Nephron (organoid): Measurements from ENCODE around the gene C1QL1.

Experiments
- H3K27ac Mint-ChIP-seq, 3 experiments: 2 replicates each; pipeline ENCODE4 v1.8.0; 2020; ENCODE audit warnings: mixed read lengths in 3 of 3, mild to moderate bottlenecking in 2 of 3, moderate library complexity in 1 of 3
- H3K27me3 Mint-ChIP-seq: 2 replicates; pipeline ENCODE4 v1.8.0; 2021; ENCODE audit warnings: low read depth, mild to moderate bottlenecking, moderate library complexity, mixed read lengths
- H3K36me3 Mint-ChIP-seq: 2 replicates; pipeline ENCODE4 v1.8.0; 2020; ENCODE audit warnings: low read depth, mixed read lengths
- H3K4me1 Mint-ChIP-seq: 2 replicates; pipeline ENCODE4 v1.8.0; 2020; ENCODE audit warnings: mixed read lengths
- H3K4me3 Mint-ChIP-seq, 3 experiments: 2 replicates each; pipeline ENCODE4 v1.8.0; 2020; ENCODE audit warnings: mild to moderate bottlenecking in 3 of 3, mixed read lengths in 3 of 3, moderate library complexity in 2 of 3
- H3K9me3 Mint-ChIP-seq: 2 replicates; pipeline ENCODE4 v1.8.0; 2020; ENCODE audit warnings: mixed read lengths
- TF ChIP-seq, protein P1 (sequence below), 3 experiments: fragments of 200-600 bp; sonication (generic); IDR thresholded peaks; one replicate each; pipeline ENCODE4 v1.5.0; 2021; ENCODE audit warnings: antibody characterized with exemption in 3 of 3; ENCODE audit not compliant: unreplicated experiment in 3 of 3

Gene C1QL1

DNA sequence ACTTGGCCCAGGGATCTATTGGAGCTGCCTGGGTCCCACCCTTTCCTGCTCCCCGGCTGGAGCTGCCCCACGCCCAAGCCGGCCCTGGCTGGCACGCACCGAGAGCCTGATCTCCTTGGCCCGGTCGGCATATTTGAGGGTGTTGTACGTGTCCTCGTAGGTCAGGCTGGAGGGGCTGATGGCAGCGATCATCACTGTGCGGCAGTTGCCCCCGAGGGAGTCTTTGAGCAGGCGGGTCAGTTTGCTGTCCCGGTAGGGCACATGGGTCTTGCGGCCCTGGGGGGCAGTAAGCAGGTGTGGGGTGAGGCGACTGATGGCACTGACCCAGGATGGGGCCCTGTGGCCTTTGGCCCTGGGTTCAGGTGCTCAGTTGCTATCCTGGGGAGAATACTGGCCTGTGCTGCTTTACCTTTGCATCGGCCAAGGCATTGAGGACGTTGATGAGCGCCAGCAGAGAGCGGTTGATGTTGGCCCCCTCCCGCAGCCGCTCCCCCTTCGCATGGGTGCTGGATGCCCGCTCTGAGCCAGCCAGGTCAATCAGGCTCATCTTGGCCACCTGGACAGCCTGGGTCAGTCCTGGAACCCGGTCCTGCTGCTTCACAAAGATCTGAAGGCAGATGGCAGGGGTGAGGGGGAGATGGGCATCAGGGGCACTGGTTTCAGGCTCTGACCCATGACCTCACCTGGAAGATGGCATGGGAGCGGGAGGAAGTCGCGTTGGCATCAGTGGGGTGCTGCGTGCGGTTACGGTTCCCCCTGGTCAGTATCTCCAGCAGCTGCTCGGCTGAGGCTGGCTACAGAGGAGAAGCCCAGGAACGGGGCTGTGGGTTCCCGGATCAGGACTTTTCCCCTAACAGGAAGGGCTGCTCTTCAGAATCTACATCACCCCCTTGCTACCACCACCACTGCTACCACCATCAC, 34.0 kb downstream of the C1QL1 start:
- TF ChIP-seq, protein P1, sequence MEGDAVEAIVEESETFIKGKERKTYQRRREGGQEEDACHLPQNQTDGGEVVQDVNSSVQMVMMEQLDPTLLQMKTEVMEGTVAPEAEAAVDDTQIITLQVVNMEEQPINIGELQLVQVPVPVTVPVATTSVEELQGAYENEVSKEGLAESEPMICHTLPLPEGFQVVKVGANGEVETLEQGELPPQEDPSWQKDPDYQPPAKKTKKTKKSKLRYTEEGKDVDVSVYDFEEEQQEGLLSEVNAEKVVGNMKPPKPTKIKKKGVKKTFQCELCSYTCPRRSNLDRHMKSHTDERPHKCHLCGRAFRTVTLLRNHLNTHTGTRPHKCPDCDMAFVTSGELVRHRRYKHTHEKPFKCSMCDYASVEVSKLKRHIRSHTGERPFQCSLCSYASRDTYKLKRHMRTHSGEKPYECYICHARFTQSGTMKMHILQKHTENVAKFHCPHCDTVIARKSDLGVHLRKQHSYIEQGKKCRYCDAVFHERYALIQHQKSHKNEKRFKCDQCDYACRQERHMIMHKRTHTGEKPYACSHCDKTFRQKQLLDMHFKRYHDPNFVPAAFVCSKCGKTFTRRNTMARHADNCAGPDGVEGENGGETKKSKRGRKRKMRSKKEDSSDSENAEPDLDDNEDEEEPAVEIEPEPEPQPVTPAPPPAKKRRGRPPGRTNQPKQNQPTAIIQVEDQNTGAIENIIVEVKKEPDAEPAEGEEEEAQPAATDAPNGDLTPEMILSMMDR (IDR thresholded peaks at IDR 0.05; ENCODE audit: unreplicated experiment in 3 of 3): no peak
- Mint-ChIP-seq H3K4me3 (no peak overlapping the region), H3K9me3 (peaks cover 4% of the 10 kb centered on the region), H3K4me1 (no peaks in the 10 kb centered on the region), H3K36me3 (peaks cover 60% of the 10 kb centered on the region), H3K27ac (no peak overlapping the region), H3K27me3 (no peaks in the 10 kb centered on the region)

DNA sequence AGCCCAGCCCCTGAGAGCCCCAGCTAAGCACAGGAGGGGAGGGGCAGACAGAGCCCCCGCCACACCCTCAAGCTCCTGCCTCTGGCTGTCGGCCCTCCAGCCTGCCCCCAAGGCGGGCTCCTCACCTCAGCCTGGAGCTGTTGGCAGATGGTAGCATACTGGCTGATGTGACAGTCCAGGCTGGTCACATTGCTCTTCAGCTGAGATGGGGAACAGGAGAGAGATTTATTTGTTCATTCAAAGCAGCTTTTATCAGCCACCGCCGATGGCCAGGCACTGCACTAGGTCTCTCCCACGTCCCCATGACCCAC, 35.4 kb downstream of the C1QL1 start:
- TF ChIP-seq, protein P1 (IDR thresholded peaks at IDR 0.05; ENCODE audit: unreplicated experiment in 3 of 3): no peak
- H3K27ac Mint-ChIP-seq: no peak overlapping the region
- H3K9me3 Mint-ChIP-seq: no peaks in the 10 kb centered on the region
- peaks cover 53% of the 10 kb centered on the region for H3K36me3 Mint-ChIP-seq
- no peaks in the 10 kb centered on the region for H3K4me1 Mint-ChIP-seq
- H3K27me3 Mint-ChIP-seq: no peaks in the 10 kb centered on the region
- no peak overlapping the region for H3K4me3 Mint-ChIP-seq

DNA sequence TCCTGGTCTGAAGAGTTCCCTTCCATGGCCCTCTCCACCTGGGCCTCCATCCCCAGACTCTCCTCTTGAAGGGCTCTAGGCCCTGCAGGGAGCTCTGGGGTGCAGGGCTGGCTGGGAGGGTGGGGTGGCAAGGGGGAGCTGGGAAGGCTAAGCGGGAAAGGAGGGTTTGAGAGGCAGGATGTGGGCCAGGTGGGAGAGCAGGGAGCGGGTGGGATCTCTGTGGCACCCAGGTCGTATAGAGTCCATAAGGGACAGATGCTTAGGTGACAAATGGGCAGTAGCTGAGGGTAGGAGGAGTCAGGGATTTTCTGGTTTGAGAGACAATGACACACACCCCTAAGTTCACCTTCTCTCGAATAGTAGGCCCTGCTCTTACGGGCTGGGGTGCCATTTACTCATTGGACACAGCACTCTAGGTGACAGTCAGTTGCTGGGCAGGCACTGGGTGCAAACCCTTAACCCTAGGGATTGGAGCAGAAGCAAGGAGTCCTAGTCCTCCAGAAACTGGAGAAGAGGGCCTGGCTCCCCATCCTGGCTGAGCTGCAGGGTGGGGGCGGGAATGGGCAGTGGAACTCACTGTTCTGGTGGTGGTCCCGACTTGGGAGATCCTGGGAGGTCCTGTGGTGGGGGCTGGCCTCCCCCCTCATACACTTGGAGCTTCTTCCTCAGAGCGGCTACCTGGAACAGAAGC, 35.9 kb downstream of the C1QL1 start:
- peaks cover 51% of the 10 kb centered on the region for H3K36me3 Mint-ChIP-seq

DNA sequence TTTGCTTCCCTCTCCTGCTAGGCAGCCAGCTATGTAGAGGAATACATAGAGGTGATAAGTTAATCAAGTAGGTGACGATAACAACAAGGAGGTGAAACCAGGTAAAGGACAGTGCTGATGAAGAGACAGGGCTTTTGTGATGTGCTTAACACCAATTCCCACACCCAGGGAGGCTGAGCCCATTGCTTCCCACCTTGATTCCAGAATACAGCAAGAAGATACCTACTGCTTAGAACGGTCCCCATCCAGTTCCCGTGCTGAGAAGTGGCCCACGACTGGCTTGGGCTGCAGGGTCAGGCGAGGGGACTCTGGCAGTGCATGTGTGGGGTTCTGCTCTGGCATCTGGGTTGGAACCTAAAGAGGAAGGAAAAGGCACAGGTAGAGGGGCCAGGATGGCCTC, 36.7 kb downstream of the C1QL1 start:
- Mint-ChIP-seq H3K27ac (peak overlapping the region in 1 of 3 experiments; percentile 69), H3K9me3 (no peaks in the 10 kb centered on the region), H3K4me3 (no peak overlapping the region), H3K36me3 (peaks cover 50% of the 10 kb centered on the region), H3K4me1 (no peaks in the 10 kb centered on the region), H3K27me3 (no peaks in the 10 kb centered on the region)
- TF ChIP-seq, protein P1 (IDR thresholded peaks at IDR 0.05; ENCODE audit: unreplicated experiment in 3 of 3): no peak

More for the DNA sequence above, 35.9 kb downstream of the C1QL1 start:
- Mint-ChIP-seq H3K4me3 (no peak overlapping the region), H3K4me1 (no peaks in the 10 kb centered on the region), H3K9me3 (no peaks in the 10 kb centered on the region), H3K27me3 (no peaks in the 10 kb centered on the region), H3K27ac (no peak overlapping the region)
- TF ChIP-seq, protein P1 (IDR thresholded peaks at IDR 0.05; ENCODE audit: unreplicated experiment in 3 of 3): no peak

DNA sequence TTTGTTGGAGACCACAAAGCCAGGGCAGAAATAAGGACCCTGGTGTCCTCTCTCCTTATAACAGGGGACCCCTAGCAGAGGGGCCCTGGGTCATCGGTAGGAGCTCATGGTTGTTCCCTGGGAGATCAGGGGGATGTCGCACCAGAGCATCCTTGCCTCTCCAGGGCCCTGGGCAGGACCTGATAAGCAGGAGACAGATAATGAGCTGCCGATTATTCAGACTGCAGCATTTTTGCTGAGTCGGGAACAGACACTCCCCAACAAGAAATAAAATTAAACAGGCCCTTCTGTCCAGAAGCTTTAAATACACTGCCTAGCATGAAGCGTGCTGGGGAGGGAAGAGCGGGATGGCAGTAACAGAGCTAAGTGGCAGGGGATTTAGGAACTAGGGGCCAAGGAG, 37.4 kb downstream of the C1QL1 start:
- H3K4me3 Mint-ChIP-seq: no peak overlapping the region
- H3K27me3 Mint-ChIP-seq: no peaks in the 10 kb centered on the region
- TF ChIP-seq, protein P1 (IDR thresholded peaks at IDR 0.05; ENCODE audit: unreplicated experiment in 3 of 3): no peak
- no peaks in the 10 kb centered on the region for H3K9me3 Mint-ChIP-seq
- H3K27ac Mint-ChIP-seq: peak overlapping the region in 1 of 3 experiments; percentile 69
- H3K4me1 Mint-ChIP-seq: no peaks in the 10 kb centered on the region
- H3K36me3 Mint-ChIP-seq: peaks cover 55% of the 10 kb centered on the region
